Measurements from ENCODE around the gene CD300A.

The CD300A gene

DNA sequence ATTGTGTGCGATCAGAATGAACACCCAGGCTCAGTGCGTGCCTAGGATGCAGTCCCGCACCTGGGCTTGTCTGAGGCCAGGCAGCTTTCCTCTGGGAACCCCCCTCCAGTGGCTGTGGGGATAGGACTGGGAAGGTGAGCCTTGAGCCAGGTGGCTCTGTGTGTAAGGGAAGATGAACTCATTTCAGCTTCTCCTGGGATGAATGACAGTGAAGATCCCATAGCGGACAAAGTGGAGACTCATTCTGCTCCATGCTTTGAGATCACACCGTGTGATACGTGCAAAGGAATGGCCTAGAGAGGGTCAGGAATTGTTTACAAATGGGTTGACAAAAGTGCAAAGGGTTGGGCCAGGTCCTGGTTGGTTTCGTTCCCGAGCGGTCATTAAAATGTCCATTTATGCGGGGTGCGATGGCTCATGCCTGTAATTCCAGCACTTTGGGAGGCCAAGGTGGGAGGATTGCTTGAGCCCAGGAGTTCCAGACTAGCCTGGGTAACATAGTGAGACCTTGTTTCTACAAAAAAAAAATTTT lies 18.7 kb upstream of the CD300A start:
- Histone ChIP-seq H3K4me1 (ENCODE audit: control insufficient read depth in 5 of 5, insufficient read depth in 5 of 5, low read length in 5 of 5) (peaks cover 15 to 71% (median 68%) of the 10 kb centered on the region in 5 donors), H3K9me3 (ENCODE audit: control insufficient read depth in 5 of 5, low read length in 5 of 5) (no peaks in the 10 kb centered on the region), H3K9ac (ENCODE audit: low read length in 5 of 5) (peak overlapping the region in 1 of 5 donors; percentile 38), H3K4me3 (ENCODE audit: low read depth in 1 of 5, low read length in 5 of 5) (no peak overlapping the region), H3K36me3 (ENCODE audit: control insufficient read depth in 5 of 5, insufficient read depth in 5 of 5, low read length in 5 of 5) (peaks cover 0 to 3% (median 0%) of the 10 kb centered on the region in 5 donors), H3K27me3 (ENCODE audit: control insufficient read depth in 5 of 5, insufficient read depth in 4 of 5, low read length in 5 of 5) (no peaks in the 10 kb centered on the region), H3K27ac (ENCODE audit: low read depth, low read length) (peak overlapping the region; percentile 70)

GRCh38 chr17:74448756-74449155 lies 17.7 kb upstream of the CD300A start:
- Histone ChIP-seq H3K4me3 (ENCODE audit: low read depth in 1 of 5, low read length in 5 of 5) (no peak overlapping the region), H3K9ac (ENCODE audit: low read length in 5 of 5) (no peak overlapping the region), H3K27ac (ENCODE audit: low read depth, low read length) (no peak overlapping the region), H3K9me3 (ENCODE audit: control insufficient read depth in 5 of 5, low read length in 5 of 5) (no peaks in the 10 kb centered on the region), H3K27me3 (ENCODE audit: control insufficient read depth in 5 of 5, insufficient read depth in 4 of 5, low read length in 5 of 5) (no peaks in the 10 kb centered on the region), H3K4me1 (ENCODE audit: control insufficient read depth in 5 of 5, insufficient read depth in 5 of 5, low read length in 5 of 5) (peaks cover 14 to 71% (median 68%) of the 10 kb centered on the region in 5 donors), H3K36me3 (ENCODE audit: control insufficient read depth in 5 of 5, insufficient read depth in 5 of 5, low read length in 5 of 5) (peaks cover 0 to 3% (median 0%) of the 10 kb centered on the region in 5 donors)

DNA sequence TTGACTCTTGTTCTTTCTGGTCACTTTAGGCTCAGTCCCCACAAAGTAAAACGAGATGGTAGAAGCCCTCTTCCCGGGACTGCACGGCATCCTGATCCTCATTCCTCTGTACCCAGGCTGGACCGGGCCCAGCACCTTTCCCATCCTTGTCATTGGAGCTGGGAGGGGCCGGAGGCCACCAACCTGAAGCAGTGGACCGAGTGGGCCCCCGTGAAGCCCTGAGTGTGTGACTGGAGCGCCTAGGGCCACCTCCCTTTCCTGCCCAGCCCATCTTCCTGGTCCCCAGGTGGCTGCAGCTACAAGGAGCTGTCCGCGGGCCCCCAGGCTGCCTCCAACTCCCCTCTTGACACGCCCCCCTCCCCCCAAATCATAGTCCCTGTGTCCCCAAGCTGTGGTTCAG lies 17.1 kb upstream of the CD300A start:
- Histone ChIP-seq H3K4me3 (ENCODE audit: low read depth in 1 of 5, low read length in 5 of 5) (no peak overlapping the region), H3K27ac (ENCODE audit: low read depth, low read length) (no peak overlapping the region), H3K27me3 (ENCODE audit: control insufficient read depth in 5 of 5, insufficient read depth in 4 of 5, low read length in 5 of 5) (no peaks in the 10 kb centered on the region), H3K9ac (ENCODE audit: low read length in 5 of 5) (no peak overlapping the region), H3K4me1 (ENCODE audit: control insufficient read depth in 5 of 5, insufficient read depth in 5 of 5, low read length in 5 of 5) (peaks cover 10 to 68% (median 65%) of the 10 kb centered on the region in 5 donors), H3K9me3 (ENCODE audit: control insufficient read depth in 5 of 5, low read length in 5 of 5) (no peaks in the 10 kb centered on the region), H3K36me3 (ENCODE audit: control insufficient read depth in 5 of 5, insufficient read depth in 5 of 5, low read length in 5 of 5) (peaks cover 0 to 3% (median 0%) of the 10 kb centered on the region in 5 donors)

DNA sequence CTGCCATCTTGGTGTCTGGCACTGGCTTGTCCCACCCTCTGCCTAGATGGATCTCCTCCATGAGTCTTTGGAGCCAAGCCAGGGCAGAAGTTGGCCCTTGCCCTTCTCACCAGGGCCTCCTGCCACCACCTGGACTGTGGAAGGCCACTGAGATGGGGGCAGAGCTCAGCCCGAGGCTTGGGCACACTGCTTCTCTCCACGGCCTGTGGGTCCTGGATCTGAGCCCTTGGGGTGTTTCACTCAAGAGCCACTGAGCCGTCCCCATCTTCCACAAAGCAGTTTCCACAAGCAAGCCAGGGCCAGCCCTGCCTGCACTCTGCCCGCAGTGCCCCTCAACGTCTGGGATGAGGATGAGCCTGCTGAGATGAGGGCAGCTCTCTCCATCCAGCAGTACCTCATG lies 16.7 kb upstream of the CD300A start:
- Histone ChIP-seq H3K36me3 (ENCODE audit: control insufficient read depth in 5 of 5, insufficient read depth in 5 of 5, low read length in 5 of 5) (peaks cover 0 to 3% (median 0%) of the 10 kb centered on the region in 5 donors), H3K9me3 (ENCODE audit: control insufficient read depth in 5 of 5, low read length in 5 of 5) (no peaks in the 10 kb centered on the region), H3K4me1 (ENCODE audit: control insufficient read depth in 5 of 5, insufficient read depth in 5 of 5, low read length in 5 of 5) (peaks cover 13 to 68% (median 65%) of the 10 kb centered on the region in 5 donors), H3K27ac (ENCODE audit: low read depth, low read length) (no peak overlapping the region), H3K4me3 (ENCODE audit: low read depth in 1 of 5, low read length in 5 of 5) (no peak overlapping the region), H3K9ac (ENCODE audit: low read length in 5 of 5) (no peak overlapping the region), H3K27me3 (ENCODE audit: control insufficient read depth in 5 of 5, insufficient read depth in 4 of 5, low read length in 5 of 5) (no peaks in the 10 kb centered on the region)

- H3K9me3 ChIP-seq (ENCODE audit: control insufficient read depth in 5 of 5, low read length in 5 of 5) = no peaks in the 10 kb centered on the region
- H3K4me1 ChIP-seq (ENCODE audit: control insufficient read depth in 5 of 5, insufficient read depth in 5 of 5, low read length in 5 of 5) = peaks cover 17 to 68% (median 65%) of the 10 kb centered on the region in 5 donors
- peaks cover 0 to 2% (median 0%) of the 10 kb centered on the region in 5 donors for H3K27me3 ChIP-seq (ENCODE audit: control insufficient read depth in 5 of 5, insufficient read depth in 4 of 5, low read length in 5 of 5)
- H3K27ac ChIP-seq (ENCODE audit: low read depth, low read length) = no peak overlapping the region
- H3K9ac ChIP-seq (ENCODE audit: low read length in 5 of 5) = no peak overlapping the region
- peaks cover 0 to 3% (median 0%) of the 10 kb centered on the region in 5 donors for H3K36me3 ChIP-seq (ENCODE audit: control insufficient read depth in 5 of 5, insufficient read depth in 5 of 5, low read length in 5 of 5)
- no peak overlapping the region for H3K4me3 ChIP-seq (ENCODE audit: low read depth in 1 of 5, low read length in 5 of 5)
These were observed 16.2 kb upstream of the CD300A start for GRCh38 chr17:74450231-74450630.

- H3K4me1 ChIP-seq (ENCODE audit: control insufficient read depth in 5 of 5, insufficient read depth in 5 of 5, low read length in 5 of 5) = peaks cover 17 to 61% (median 59%) of the 10 kb centered on the region in 5 donors
- H3K27ac ChIP-seq (ENCODE audit: low read depth, low read length) = no peak overlapping the region
- H3K36me3 ChIP-seq (ENCODE audit: control insufficient read depth in 5 of 5, insufficient read depth in 5 of 5, low read length in 5 of 5) = peaks cover 0 to 3% (median 0%) of the 10 kb centered on the region in 5 donors
- peaks cover 0 to 2% (median 0%) of the 10 kb centered on the region in 5 donors for H3K27me3 ChIP-seq (ENCODE audit: control insufficient read depth in 5 of 5, insufficient read depth in 4 of 5, low read length in 5 of 5)
- no peak overlapping the region for H3K4me3 ChIP-seq (ENCODE audit: low read depth in 1 of 5, low read length in 5 of 5)
- no peaks in the 10 kb centered on the region for H3K9me3 ChIP-seq (ENCODE audit: control insufficient read depth in 5 of 5, low read length in 5 of 5)
- H3K9ac ChIP-seq (ENCODE audit: low read length in 5 of 5) = no peak overlapping the region
These were observed 15.5 kb upstream of the CD300A start for GRCh38 chr17:74450925-74451403.

DNA sequence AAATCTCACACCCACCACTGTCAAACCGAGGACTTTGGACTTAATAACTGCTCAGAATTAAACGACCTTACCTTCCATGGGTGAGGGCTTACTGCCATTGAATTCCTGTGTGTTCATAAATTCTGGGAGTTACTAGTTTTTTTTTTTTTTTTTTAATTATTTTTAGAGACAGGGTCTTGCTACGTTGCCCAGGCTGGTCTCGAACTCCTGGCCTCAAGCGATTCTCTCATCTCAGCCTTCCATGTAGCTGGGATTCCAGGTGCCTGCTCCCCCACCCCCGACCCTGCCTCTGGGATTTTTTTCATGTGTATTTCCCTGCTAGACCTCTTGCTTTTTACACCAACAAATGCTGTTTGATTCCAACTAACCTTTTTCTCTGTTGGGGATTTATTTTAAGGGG lies 14.9 kb upstream of the CD300A start:
- H3K36me3 ChIP-seq (ENCODE audit: control insufficient read depth in 5 of 5, insufficient read depth in 5 of 5, low read length in 5 of 5) = peaks cover 0 to 3% (median 0%) of the 10 kb centered on the region in 5 donors
- no peaks in the 10 kb centered on the region for H3K9me3 ChIP-seq (ENCODE audit: control insufficient read depth in 5 of 5, low read length in 5 of 5)
- no peak overlapping the region for H3K27ac ChIP-seq (ENCODE audit: low read depth, low read length)
- H3K4me3 ChIP-seq (ENCODE audit: low read depth in 1 of 5, low read length in 5 of 5) = no peak overlapping the region
- peaks cover 17 to 56% (median 55%) of the 10 kb centered on the region in 5 donors for H3K4me1 ChIP-seq (ENCODE audit: control insufficient read depth in 5 of 5, insufficient read depth in 5 of 5, low read length in 5 of 5)
- no peak overlapping the region for H3K9ac ChIP-seq (ENCODE audit: low read length in 5 of 5)
- peaks cover 0 to 2% (median 0%) of the 10 kb centered on the region in 5 donors for H3K27me3 ChIP-seq (ENCODE audit: control insufficient read depth in 5 of 5, insufficient read depth in 4 of 5, low read length in 5 of 5)

GRCh38 chr17:74452033-74452840 lies 14.2 kb upstream of the CD300A start:
- Histone ChIP-seq H3K9me3 (ENCODE audit: control insufficient read depth in 5 of 5, low read length in 5 of 5) (no peaks in the 10 kb centered on the region), H3K36me3 (ENCODE audit: control insufficient read depth in 5 of 5, insufficient read depth in 5 of 5, low read length in 5 of 5) (peaks cover 0 to 3% (median 0%) of the 10 kb centered on the region in 5 donors), H3K27ac (ENCODE audit: low read depth, low read length) (no peak overlapping the region), H3K9ac (ENCODE audit: low read length in 5 of 5) (no peak overlapping the region), H3K4me3 (ENCODE audit: low read depth in 1 of 5, low read length in 5 of 5) (no peak overlapping the region), H3K27me3 (ENCODE audit: control insufficient read depth in 5 of 5, insufficient read depth in 4 of 5, low read length in 5 of 5) (peaks cover 0 to 2% (median 0%) of the 10 kb centered on the region in 5 donors), H3K4me1 (ENCODE audit: control insufficient read depth in 5 of 5, insufficient read depth in 5 of 5, low read length in 5 of 5) (peaks cover 17 to 50% (median 49%) of the 10 kb centered on the region in 5 donors)

DNA sequence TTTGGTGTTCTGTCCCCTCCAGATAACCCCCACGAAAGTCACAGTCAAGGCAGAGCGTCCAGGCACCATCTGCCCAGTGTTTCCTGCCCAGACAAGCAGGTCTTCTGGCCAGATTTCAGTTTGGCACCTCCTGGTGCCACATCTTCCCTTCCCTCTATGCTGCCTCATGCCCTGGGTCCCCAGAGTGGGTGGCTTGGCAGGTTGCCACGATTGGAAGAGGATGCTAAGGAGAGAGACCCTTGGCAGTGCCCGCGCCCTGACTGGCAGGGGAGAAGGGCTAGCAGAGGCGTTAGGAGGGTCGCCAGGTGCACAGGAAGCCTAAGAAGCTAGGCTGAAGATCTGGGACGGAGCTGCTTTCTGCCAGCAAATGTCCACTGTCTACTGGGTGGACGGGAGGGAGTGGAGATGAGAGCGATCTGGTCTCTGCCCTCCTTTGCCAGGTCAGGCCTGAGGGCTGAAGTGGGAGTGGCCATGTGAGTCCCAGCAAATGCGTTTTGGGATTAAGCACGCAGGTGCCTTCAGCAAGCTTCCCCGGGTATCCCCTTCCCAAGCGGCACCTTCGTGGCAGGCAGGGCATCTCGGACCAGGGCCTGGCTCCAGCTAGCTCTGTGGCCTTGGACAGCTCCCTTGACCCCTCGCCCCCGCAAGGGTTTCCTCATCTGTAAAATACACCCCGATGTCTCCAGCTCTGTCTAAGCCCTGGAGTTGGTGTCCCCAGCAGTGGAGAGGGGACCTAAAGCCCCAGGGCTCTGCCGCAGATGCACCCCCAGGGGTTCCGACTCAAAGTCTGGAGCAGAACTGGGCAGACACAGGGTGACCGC lies 13.4 kb upstream of the CD300A start:
- Histone ChIP-seq H3K27ac (ENCODE audit: low read depth, low read length) (peak overlapping the region; percentile 24), H3K27me3 (ENCODE audit: control insufficient read depth in 5 of 5, insufficient read depth in 4 of 5, low read length in 5 of 5) (peaks cover 0 to 2% (median 0%) of the 10 kb centered on the region in 5 donors), H3K4me3 (ENCODE audit: low read depth in 1 of 5, low read length in 5 of 5) (peak overlapping the region in 4 of 5 donors; percentile 39 to 57 (median 52)), H3K9ac (ENCODE audit: low read length in 5 of 5) (peak overlapping the region in 2 of 5 donors; percentile 16 to 38), H3K36me3 (ENCODE audit: control insufficient read depth in 5 of 5, insufficient read depth in 5 of 5, low read length in 5 of 5) (peaks cover 0 to 3% (median 0%) of the 10 kb centered on the region in 5 donors), H3K9me3 (ENCODE audit: control insufficient read depth in 5 of 5, low read length in 5 of 5) (no peaks in the 10 kb centered on the region), H3K4me1 (ENCODE audit: control insufficient read depth in 5 of 5, insufficient read depth in 5 of 5, low read length in 5 of 5) (peaks cover 17 to 51% (median 49%) of the 10 kb centered on the region in 5 donors)
